Endothelial cell of umbilical vein (primary cell): ENCODE data around the gene ATP11C. TPM values are rescaled to one million over a fixed set of nuclear protein-coding genes. Genes with fewer than 3 reads are reported as not detected.
"Not testable (repeated sequence)": the region's sequence is repeated elsewhere in the genome, so short reads cannot be mapped to it uniquely, and the experiment has no call there.

Source experiments
- BruUV-seq: library from RNA; stranded (reverse); fragments of 400-500 nt; replicated peaks from 2 replicates; lab custom pipeline; 2021; lab: Mats Ljungman, UMichigan
- CTCF ChIA-PET: fragments of 300-600, 350-600 bp; sonication (Branson Sonifier 250); formaldehyde crosslinking; loops from one replicate; lab custom pipeline; 2021; ENCODE audit warnings: antibody characterized with exemption, inconsistent platforms; lab: Charles Lee
- POLR2A ChIA-PET: fragments of 300-600, 350-600 bp; sonication (Branson Sonifier 250); formaldehyde crosslinking; loops from one replicate; lab custom pipeline; 2021; ENCODE audit warnings: antibody characterized with exemption, inconsistent platforms; lab: Charles Lee
- DNase-seq: peaks from one replicate; pipeline ENCODE4 v3.0.0-alpha.2; 2011; ENCODE audit warnings: low read depth, low spot score
- FAIRE-seq: peaks from 2 replicates; lab custom pipeline; 2011; peaks lifted over from hg19 to GRCh38; lab: Jason Lieb, UNC
- H2AFZ ChIP-seq: 2 replicates; pipeline ENCODE4 v1.6.0; 2012; ENCODE audit warnings: low read depth, low read length, control low read depth, inconsistent platforms
- H3K27ac ChIP-seq: 2 replicates; pipeline ENCODE4 v1.5.1; 2011; ENCODE audit warnings: low read depth, mild to moderate bottlenecking, control low read depth, low read length, moderate library complexity; ENCODE audit not compliant: insufficient read depth
- H3K27me3 ChIP-seq, 2 experiments: 2 replicates each; pipeline versions ENCODE4 v1.6.0 to v1.6.1; 2011; ENCODE audit warnings: low read length in 2 of 2, mixed read lengths in 1 of 2; ENCODE audit not compliant: control insufficient read depth in 2 of 2, insufficient read depth in 2 of 2
- H3K36me3 ChIP-seq, 2 experiments: 2 replicates in 1 of 2; 3 replicates in 1 of 2; pipeline ENCODE4 v1.5.1; 2011; ENCODE audit warnings: low read length in 2 of 2, mild to moderate bottlenecking in 1 of 2, moderate library complexity in 1 of 2; ENCODE audit not compliant: control insufficient read depth in 2 of 2, insufficient read depth in 2 of 2; ENCODE audit errors: extremely low read depth in 1 of 2
- H3K4me1 ChIP-seq: 3 replicates; pipeline ENCODE4 v1.5.1; 2011; ENCODE audit warnings: mild to moderate bottlenecking, low read length; ENCODE audit not compliant: control insufficient read depth, insufficient read depth; ENCODE audit errors: extremely low read depth
- H3K4me2 ChIP-seq: 2 replicates; pipeline ENCODE4 v1.6.1; 2011; ENCODE audit warnings: low read length, control low read depth, mixed read lengths; ENCODE audit not compliant: insufficient read depth
- H3K4me3 ChIP-seq, 3 experiments: fragments of 200-600 bp in 1 of 3; sonication (generic), shearing (Covaris generic) in 1 of 3; replicated peaks in 1 of 3; 2 replicates each; pipeline ENCODE4 v1.5.1; 2011 to 2016; ENCODE audit warnings: control low read depth in 3 of 3, low read length in 3 of 3, mild to moderate bottlenecking in 2 of 3, inconsistent platforms in 1 of 3, low read depth in 1 of 3, moderate library complexity in 1 of 3; ENCODE audit not compliant: insufficient read depth in 1 of 3
- H3K79me2 ChIP-seq: 2 replicates; pipeline ENCODE4 v1.6.0; 2012; ENCODE audit warnings: low read length, inconsistent platforms; ENCODE audit not compliant: control insufficient read depth, insufficient read depth
- H3K9ac ChIP-seq: replicated peaks from 2 replicates; pipeline ENCODE3; 2011; ENCODE audit warnings: low read length, control low read depth; ENCODE audit not compliant: insufficient read depth; ENCODE audit errors: extremely low read depth
- H3K9me1 ChIP-seq: replicated peaks from 3 replicates; pipeline ENCODE4 v1.6.0; 2011; ENCODE audit warnings: mild to moderate bottlenecking, low read length; ENCODE audit not compliant: control insufficient read depth, insufficient read depth; ENCODE audit errors: extremely low read depth
- H3K9me3 ChIP-seq: replicated peaks from 2 replicates; pipeline ENCODE4 v1.5.1; 2012; ENCODE audit warnings: low read length, inconsistent platforms; ENCODE audit not compliant: control insufficient read depth, insufficient read depth
- H4K20me1 ChIP-seq: replicated peaks from 2 replicates; pipeline ENCODE3; 2011; ENCODE audit warnings: mild to moderate bottlenecking, low read length; ENCODE audit not compliant: control insufficient read depth, insufficient read depth; ENCODE audit errors: extremely low read depth
- GATA2 ChIP-seq: IDR thresholded peaks from 2 replicates; pipeline ENCODE4 v1.7.0; 2011; ENCODE audit warnings: low read depth, mild to moderate bottlenecking, moderate library complexity, mixed read lengths, low read length; ENCODE audit not compliant: insufficient read length, insufficient read depth
- dilution Hi-C: fragments of 300-500 bp; cut with MboI; formaldehyde crosslinking; loops from one replicate; pipeline ENCODE4 v1.15.0; 2019; ENCODE audit warnings: low sequenced_read_pairs; ENCODE audit not compliant: extremely low pct_ligation_motif_present
- intact Hi-C: fragments of 100-400 bp; cut with micrococcal nuclease; formaldehyde crosslinking; loops from one replicate; pipeline ENCODE4 v1.10.0; 2022
- polyA plus RNA-seq, 4 experiments: library from polyadenylated mRNA; depleted of rRNA in 3 of 4; stranded (reverse) in 3 of 4; unstranded in 1 of 4; fragments of >200 nt; gene quantifications; 2 replicates each; pipeline versions ENCODE4 v1.2.1 to v1.2.3, GENCODE V29; 2011 to 2012; ENCODE audit warnings: missing spikeins in 1 of 4
- total RNA-seq: library from RNA; stranded (reverse); gene quantifications from 2 replicates; pipeline ENCODE4 v1.2.3, GENCODE V29; 2021
- TF ChIP-seq, protein P1 (sequence below), 2 donors: IDR thresholded peaks; 1 replicate in 1 of 2; 2 replicates in 1 of 2; pipeline ENCODE4 v1.5.1; 2011; ENCODE audit warnings: low read length in 2 of 2, mild to moderate bottlenecking in 2 of 2, moderate library complexity in 2 of 2, control low read depth in 1 of 2, inconsistent platforms in 1 of 2, low read depth in 1 of 2; ENCODE audit not compliant: insufficient read depth in 1 of 2; ENCODE audit errors: extremely low read depth in 1 of 2

The ATP11C gene
- total and polyA plus RNA-seq, 2 donors (not counting 3 experiments of a cell fraction or from before 2014, with no cell fraction given), result 9.1 to 31.8 TPM

GRCh38 chrX:139967300-139967699 lies 34.4 kb upstream of the ATP11C start:
- no peaks in the 10 kb centered on the region for H3K9me1 ChIP-seq
- dilution Hi-C loops (no loop called here), intact Hi-C loops (no loop called here)
- H3K9me3 ChIP-seq, result no peaks in the 10 kb centered on the region
- no peak overlapping the region for H3K9ac ChIP-seq
- no peaks in the 10 kb centered on the region for H3K36me3 ChIP-seq
- no peak for FAIRE-seq
- ChIA-PET CTCF (no interaction called here), POLR2A (no interaction called here)
- DNase-seq, result no peak
- H3K4me2 ChIP-seq, result no peak overlapping the region
- H3K27ac ChIP-seq, result no peak overlapping the region
- TF ChIP-seq, protein P1, sequence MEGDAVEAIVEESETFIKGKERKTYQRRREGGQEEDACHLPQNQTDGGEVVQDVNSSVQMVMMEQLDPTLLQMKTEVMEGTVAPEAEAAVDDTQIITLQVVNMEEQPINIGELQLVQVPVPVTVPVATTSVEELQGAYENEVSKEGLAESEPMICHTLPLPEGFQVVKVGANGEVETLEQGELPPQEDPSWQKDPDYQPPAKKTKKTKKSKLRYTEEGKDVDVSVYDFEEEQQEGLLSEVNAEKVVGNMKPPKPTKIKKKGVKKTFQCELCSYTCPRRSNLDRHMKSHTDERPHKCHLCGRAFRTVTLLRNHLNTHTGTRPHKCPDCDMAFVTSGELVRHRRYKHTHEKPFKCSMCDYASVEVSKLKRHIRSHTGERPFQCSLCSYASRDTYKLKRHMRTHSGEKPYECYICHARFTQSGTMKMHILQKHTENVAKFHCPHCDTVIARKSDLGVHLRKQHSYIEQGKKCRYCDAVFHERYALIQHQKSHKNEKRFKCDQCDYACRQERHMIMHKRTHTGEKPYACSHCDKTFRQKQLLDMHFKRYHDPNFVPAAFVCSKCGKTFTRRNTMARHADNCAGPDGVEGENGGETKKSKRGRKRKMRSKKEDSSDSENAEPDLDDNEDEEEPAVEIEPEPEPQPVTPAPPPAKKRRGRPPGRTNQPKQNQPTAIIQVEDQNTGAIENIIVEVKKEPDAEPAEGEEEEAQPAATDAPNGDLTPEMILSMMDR (IDR thresholded peaks at IDR 0.05; ENCODE audit: extremely low read depth in 1 of 2, insufficient read depth in 1 of 2, low read depth in 1 of 2, low read length in 2 of 2), result peak; percentile 11 to 35
- TF ChIP-seq GATA2, result no peak
- no TSS peak for BruUV-seq
- no peak overlapping the region for H2AFZ ChIP-seq
- no peaks in the 10 kb centered on the region for H3K27me3 ChIP-seq
- no peaks in the 10 kb centered on the region for H3K79me2 ChIP-seq
- H3K4me1 ChIP-seq, result no peaks in the 10 kb centered on the region
- H4K20me1 ChIP-seq, result no peaks in the 10 kb centered on the region
- no peak overlapping the region for H3K4me3 ChIP-seq

GRCh38 chrX:139966159-139966558 lies 33.3 kb upstream of the ATP11C start:
- intact Hi-C loops, H3K79me2 ChIP-seq, H3K4me2 ChIP-seq, dilution Hi-C loops, H3K27me3 ChIP-seq, POLR2A ChIA-PET, H2AFZ ChIP-seq, CTCF ChIA-PET, H3K9me1 ChIP-seq, H3K9me3 ChIP-seq, H3K4me3 ChIP-seq, DNase-seq, H3K4me1 ChIP-seq, H4K20me1 ChIP-seq, H3K36me3 ChIP-seq, BruUV-seq, FAIRE-seq, H3K27ac ChIP-seq, H3K9ac ChIP-seq: not testable (repeated sequence)
